Gastroesophageal sphincter (tissue), 4 donors: ENCODE results near the gene CCNYL1. TPM values are rescaled to one million over a fixed set of nuclear protein-coding genes. Genes with fewer than 3 reads are reported as not detected.
"Not testable (repeated sequence)": the region's sequence is repeated elsewhere in the genome, so short reads cannot be mapped to it uniquely, and the experiment has no call there.

Source experiments
- ATAC-seq: fragments of 150-250 bp; one replicate; pipeline ENCODE4 v1.9.1; 2016; ENCODE audit warnings: mild to moderate bottlenecking, moderate library complexity
- H3K27ac ChIP-seq, 4 donors: fragments of 200-600 bp; sonication (generic) in 3 of 4; 1 replicate in 3 of 4; 2 replicates in 1 of 4; pipeline ENCODE4 v1.5.1; 2016 to 2019
- H3K27me3 ChIP-seq: fragments of 200-600 bp; sonication (generic); one replicate; pipeline ENCODE4 v1.5.1; 2019
- H3K36me3 ChIP-seq, 2 donors: fragments of 200-600 bp; sonication (generic); one replicate each; pipeline ENCODE4 v1.5.1; 2019; ENCODE audit warnings: control low read depth in 1 of 2
- H3K4me1 ChIP-seq, 3 donors: fragments of 200-600 bp; sonication (generic); 1 replicate in 2 of 3; 2 replicates in 1 of 3; pipeline ENCODE4 v1.5.1; 2016 to 2019; ENCODE audit warnings: control low read depth in 2 of 3
- H3K4me3 ChIP-seq, 2 donors: fragments of 200-600 bp; sonication (generic); one replicate each; pipeline ENCODE4 v1.5.1; 2019; ENCODE audit warnings: mild to moderate bottlenecking in 1 of 2, moderate library complexity in 1 of 2
- H3K9me3 ChIP-seq, 3 donors: fragments of 200-600 bp; sonication (generic); one replicate each; pipeline ENCODE4 v1.5.1; 2017 to 2019; ENCODE audit warnings: control low read depth in 2 of 3
- EP300 ChIP-seq: sonication (generic); formaldehyde crosslinking; IDR thresholded peaks from one replicate; pipeline ENCODE4 v1.6.1; 2017; ENCODE audit warnings: antibody characterized with exemption, mild to moderate bottlenecking
- POLR2A ChIP-seq, 2 donors: fragments of 450-650 bp; IDR thresholded peaks; one replicate each; pipeline ENCODE4 v1.6.1; 2017; ENCODE audit warnings: antibody characterized with exemption in 2 of 2, mild to moderate bottlenecking in 2 of 2, moderate library complexity in 1 of 2
- POLR2AphosphoS5 ChIP-seq: sonication (generic); formaldehyde crosslinking; IDR thresholded peaks from one replicate; pipeline ENCODE4 v1.6.1; 2017; ENCODE audit warnings: antibody characterized with exemption
- WGBS, 2 donors: methylation state at CpG; one replicate each; pipeline ENCODE4 v1.1.5; 2018; ENCODE audit warnings: low coverage in 1 of 2; 5-methylcytosine and 5-hydroxymethylcytosine counted together
- total RNA-seq, 4 donors: library from RNA; depleted of rRNA; stranded (reverse); fragments of >200 nt; gene quantifications; one replicate each; pipeline ENCODE4 v1.1.0, GENCODE V29; 2016
- TF ChIP-seq, protein P1 (sequence below), 4 experiments: fragments of 200-600 bp in 2 of 4; fragments of 450-650 bp in 2 of 4; sonication (generic) in 1 of 4; IDR thresholded peaks; one replicate each; pipeline ENCODE4 v1.5.1; 2017 to 2019; ENCODE audit warnings: antibody characterized with exemption in 4 of 4, mild to moderate bottlenecking in 2 of 4, moderate library complexity in 2 of 4

CCNYL1 gene
- total RNA-seq, 4 donors from 2014 or later = 11.0 to 20.9 (median 11.9) TPM

DNA sequence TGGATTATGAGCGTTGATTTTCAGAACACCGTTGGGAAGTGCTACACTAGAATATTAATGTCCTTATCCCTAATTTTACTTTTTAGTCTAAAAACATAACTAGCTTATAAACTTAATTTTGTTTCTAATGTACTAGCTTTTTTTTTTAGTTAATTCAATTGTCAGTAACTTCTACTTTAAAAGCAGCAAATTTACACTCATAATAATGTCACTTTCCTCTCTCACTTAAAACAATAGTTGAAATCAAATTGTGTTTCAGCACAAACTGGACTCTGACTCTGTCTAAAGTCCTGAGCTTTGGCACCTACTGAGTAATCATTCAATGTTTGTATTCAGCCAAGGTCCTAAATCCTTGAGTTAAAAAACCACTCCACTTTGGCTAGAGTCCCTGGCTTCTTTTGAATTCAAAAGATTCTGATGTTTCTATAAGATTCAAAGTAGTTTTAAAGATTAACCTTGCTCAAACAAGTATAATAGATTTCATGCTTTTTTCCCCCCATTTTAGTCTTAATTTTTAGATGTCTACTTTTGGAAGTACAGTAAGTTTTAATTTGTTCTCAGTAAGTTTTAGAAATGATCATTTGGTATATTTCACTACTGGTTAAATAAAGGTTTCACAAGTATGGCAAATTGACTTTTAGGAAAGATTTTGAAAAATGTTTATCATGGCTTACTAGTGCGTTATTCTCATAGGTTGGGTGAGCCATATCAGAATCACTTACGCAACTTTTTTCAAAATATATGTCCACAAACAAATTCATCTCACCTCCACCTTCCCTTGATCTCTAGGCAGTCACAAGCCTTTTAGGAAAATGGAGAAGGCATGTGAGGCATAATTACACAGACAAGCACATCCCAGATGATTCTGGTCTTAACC lies 23.4 kb downstream of the CCNYL1 start:
- TF ChIP-seq POLR2AphosphoS5 (no peak), POLR2A (IDR thresholded peaks at IDR 0.05) (no peak), EP300 (no peak)
- TF ChIP-seq, protein P1, sequence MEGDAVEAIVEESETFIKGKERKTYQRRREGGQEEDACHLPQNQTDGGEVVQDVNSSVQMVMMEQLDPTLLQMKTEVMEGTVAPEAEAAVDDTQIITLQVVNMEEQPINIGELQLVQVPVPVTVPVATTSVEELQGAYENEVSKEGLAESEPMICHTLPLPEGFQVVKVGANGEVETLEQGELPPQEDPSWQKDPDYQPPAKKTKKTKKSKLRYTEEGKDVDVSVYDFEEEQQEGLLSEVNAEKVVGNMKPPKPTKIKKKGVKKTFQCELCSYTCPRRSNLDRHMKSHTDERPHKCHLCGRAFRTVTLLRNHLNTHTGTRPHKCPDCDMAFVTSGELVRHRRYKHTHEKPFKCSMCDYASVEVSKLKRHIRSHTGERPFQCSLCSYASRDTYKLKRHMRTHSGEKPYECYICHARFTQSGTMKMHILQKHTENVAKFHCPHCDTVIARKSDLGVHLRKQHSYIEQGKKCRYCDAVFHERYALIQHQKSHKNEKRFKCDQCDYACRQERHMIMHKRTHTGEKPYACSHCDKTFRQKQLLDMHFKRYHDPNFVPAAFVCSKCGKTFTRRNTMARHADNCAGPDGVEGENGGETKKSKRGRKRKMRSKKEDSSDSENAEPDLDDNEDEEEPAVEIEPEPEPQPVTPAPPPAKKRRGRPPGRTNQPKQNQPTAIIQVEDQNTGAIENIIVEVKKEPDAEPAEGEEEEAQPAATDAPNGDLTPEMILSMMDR (IDR thresholded peaks at IDR 0.05) = no peak
- Histone ChIP-seq H3K36me3 (peaks cover 0 to 29% of the 10 kb centered on the region in 2 donors), H3K27ac (no peak overlapping the region), H3K4me1 (no peaks in the 10 kb centered on the region), H3K9me3 (no peaks in the 10 kb centered on the region), H3K27me3 (no peaks in the 10 kb centered on the region), H3K4me3 (no peak overlapping the region)
- ATAC-seq = no peak
- WGBS, 2 donors = 92 to 94% methylated on average over 2 to 4 of the region's 4 CpGs

DNA sequence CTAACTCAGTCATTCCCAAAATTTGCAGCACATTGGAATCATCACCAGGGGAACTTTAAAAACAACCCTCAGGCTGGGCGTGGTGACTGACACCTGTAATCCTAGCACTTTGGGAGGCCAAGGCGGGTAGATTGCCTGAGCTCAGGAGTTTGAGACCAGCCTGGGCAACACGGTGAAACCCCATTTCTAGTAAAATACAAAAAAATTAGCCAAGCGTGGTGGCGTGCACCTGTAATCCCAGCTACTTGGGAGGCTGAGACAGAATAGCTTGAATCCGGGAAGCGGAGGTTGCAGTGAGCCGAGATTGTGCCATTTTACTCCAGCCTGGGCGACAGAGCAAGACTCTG lies 24.0 kb downstream of the CCNYL1 start:
- not testable (repeated sequence) for ATAC-seq, H3K27ac ChIP-seq, H3K9me3 ChIP-seq, H3K27me3 ChIP-seq, H3K4me3 ChIP-seq, H3K4me1 ChIP-seq
- WGBS, 2 donors = 88 to 98% methylated on average over 4 to 9 of the region's 9 CpGs
- peaks cover 0 to 23% of the 10 kb centered on the region in 2 donors for H3K36me3 ChIP-seq

DNA sequence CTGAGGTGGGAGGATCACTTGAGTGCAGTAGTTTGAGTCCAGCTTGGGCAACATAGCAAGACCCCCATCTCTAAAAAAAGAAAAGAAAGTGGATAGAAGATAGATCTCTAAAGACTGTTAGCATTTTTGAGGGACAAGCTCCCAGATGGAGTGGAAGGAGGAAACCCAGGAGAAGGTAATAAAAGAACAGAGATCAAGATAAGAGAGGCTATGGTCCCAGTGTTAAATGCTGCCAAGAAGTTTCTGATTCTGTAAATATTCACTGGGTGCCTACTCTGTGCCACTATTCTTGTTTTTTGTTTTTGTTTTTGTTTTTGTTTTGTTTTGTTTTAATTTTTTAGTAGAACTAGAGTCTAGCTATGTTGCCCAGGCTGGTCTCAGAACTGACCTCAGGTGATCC lies 32.1 kb downstream of the CCNYL1 start:
- H3K36me3 ChIP-seq = peaks cover 0 to 56% of the 10 kb centered on the region in 2 donors
- no peak for TF ChIP-seq EP300
- TF ChIP-seq, protein P1 (IDR thresholded peaks at IDR 0.05) = no peak
- no peak for TF ChIP-seq POLR2AphosphoS5
- no peak for TF ChIP-seq POLR2A (IDR thresholded peaks at IDR 0.05)
- H3K4me1 ChIP-seq = no peaks in the 10 kb centered on the region
- no peaks in the 10 kb centered on the region for H3K27me3 ChIP-seq
- no peak overlapping the region for H3K27ac ChIP-seq
- H3K4me3 ChIP-seq = no peak overlapping the region
- no peak for ATAC-seq
- H3K9me3 ChIP-seq = no peaks in the 10 kb centered on the region

DNA sequence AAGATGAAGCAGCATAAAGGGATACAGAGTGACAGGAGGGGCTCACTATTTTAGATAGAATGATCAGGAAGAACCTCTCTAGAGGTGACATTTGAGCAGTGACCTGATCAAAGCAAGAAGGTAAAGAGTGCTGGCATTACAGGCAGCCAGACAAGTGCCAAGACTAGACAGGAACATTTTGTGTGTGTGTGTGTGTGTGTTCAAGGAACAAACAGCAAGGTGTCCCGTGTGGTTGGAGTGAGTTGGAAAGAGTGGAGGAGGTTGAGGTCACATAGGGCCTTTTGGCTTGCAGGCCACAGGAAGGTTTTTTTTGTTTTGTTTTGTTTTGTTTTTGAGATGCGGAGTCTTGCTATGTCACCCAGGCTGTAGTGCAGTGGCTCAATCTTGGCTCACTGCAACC lies 32.6 kb downstream of the CCNYL1 start:
- ATAC-seq = no peak
- 82 to 100% methylated on average over 2 of the region's 2 CpGs for WGBS, 2 donors
- H3K4me1 ChIP-seq = no peaks in the 10 kb centered on the region
- no peak for TF ChIP-seq POLR2AphosphoS5
- no peak for TF ChIP-seq EP300
- TF ChIP-seq POLR2A (IDR thresholded peaks at IDR 0.05) = no peak
- TF ChIP-seq, protein P1 (IDR thresholded peaks at IDR 0.05) = no peak
- no peaks in the 10 kb centered on the region for H3K27me3 ChIP-seq
- no peaks in the 10 kb centered on the region for H3K9me3 ChIP-seq
- H3K4me3 ChIP-seq = no peak overlapping the region
- H3K27ac ChIP-seq = no peak overlapping the region
- H3K36me3 ChIP-seq = peaks cover 0 to 56% of the 10 kb centered on the region in 2 donors

DNA sequence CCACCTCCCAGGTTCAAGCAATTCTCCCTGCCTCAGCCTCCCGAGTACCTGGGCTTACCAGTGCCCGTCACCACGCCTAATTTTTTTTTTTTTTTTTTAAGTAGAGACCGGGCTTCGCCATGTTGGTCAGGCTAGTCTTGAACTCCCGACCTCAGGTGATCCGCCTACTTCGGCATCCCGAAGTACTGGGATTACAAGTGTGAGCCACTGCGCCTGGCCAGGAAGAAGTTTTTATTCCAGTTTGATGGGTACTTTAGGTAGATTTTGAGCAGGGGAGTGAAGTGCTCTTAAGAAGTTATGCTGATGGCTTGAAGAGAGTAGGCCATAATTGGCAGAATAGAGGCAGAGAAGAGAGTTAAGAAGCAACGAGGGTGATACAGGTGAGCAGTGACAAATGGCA lies 33.0 kb downstream of the CCNYL1 start:
- no peak for ATAC-seq
- H3K4me1 ChIP-seq = no peaks in the 10 kb centered on the region
- H3K27me3 ChIP-seq = no peaks in the 10 kb centered on the region
- no peaks in the 10 kb centered on the region for H3K9me3 ChIP-seq
- TF ChIP-seq POLR2A (IDR thresholded peaks at IDR 0.05) (no peak), POLR2AphosphoS5 (no peak), EP300 (no peak)
- TF ChIP-seq, protein P1 (IDR thresholded peaks at IDR 0.05) = no peak
- H3K4me3 ChIP-seq = no peak overlapping the region
- no peak overlapping the region for H3K27ac ChIP-seq
- 69 to 80% methylated on average over 1 to 4 of the region's 11 CpGs for WGBS, 2 donors
- H3K36me3 ChIP-seq = peaks cover 0 to 56% of the 10 kb centered on the region in 2 donors
